Measurements from ENCODE around the gene COX7A2. TPM values are rescaled to one million over a fixed set of nuclear protein-coding genes. Genes with fewer than 3 reads are reported as not detected.
A peak's percentile ranks its signal among the peaks of the same experiment; 100 is the strongest.

The COX7A2 gene
- total and polyA plus RNA-seq, 10 of the 15 experiments (the other 5 are each of a cell fraction or from before 2014, with no cell fraction given) = 199 to 1,834 (median 576) TPM

- intact Hi-C loops (cut with micrococcal nuclease; ENCODE audit: unreplicated experiment) = no loop called here
- CTCF ChIA-PET = interaction anchor here (0.7 kb wide), 1 partner anchor 23 kb away, joined by 3 read pairs; no protein-coding TSS in a partner anchor
- in situ Hi-C loops (cut with MboI) = no loop called here
Observed at GRCh38 chr6:75290136-75290945, 46.7 kb upstream of the COX7A2 start.

DNA sequence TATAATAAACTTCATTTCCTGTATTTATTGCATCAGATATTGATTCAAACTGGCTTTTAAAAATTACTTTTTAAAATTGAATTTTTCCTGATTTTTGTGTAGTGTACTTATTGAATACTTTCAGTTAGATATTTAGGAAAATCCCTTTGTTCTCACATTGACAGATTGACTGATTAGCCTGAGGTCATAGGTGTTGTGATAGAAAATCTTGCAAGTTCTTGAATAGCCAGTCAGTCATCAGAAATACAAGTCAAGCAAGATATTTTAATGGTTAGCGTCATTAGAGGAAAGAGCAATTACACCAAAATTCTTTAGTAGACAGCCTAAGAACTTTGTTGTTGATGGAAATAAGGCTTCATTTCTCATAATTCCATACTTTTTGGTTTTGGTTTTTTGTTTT lies 44.4 kb upstream of the COX7A2 start:
- Histone ChIP-seq H3K4me2 (ENCODE audit: control insufficient read depth, insufficient read depth) (peak overlapping the region; percentile 52), H3K27ac (ENCODE audit: control insufficient read depth, insufficient read depth) (no peak overlapping the region; the same call in none of the 2 replicates), H3K9me3 (replicated peaks; ENCODE audit: control insufficient read depth, insufficient read depth, low read length) (no peaks in the 10 kb centered on the region), H3K9ac (ENCODE audit: control insufficient read depth, insufficient read depth, low read length) (no peak overlapping the region), H3K4me3 (no peak overlapping the region), H2AFZ (ENCODE audit: control insufficient read depth, low read depth, low read length) (no peak overlapping the region), H3K36me3 (ENCODE audit: control insufficient read depth in 2 of 2, insufficient read depth in 2 of 2, low read length in 1 of 2) (0 out of 4 replicates have a peak, but pooled peaks cover 0 to 3% of the 10 kb centered on the region in 2 experiments), H3K4me1 (ENCODE audit: control insufficient read depth, insufficient read depth, low read length) (no peaks in the 10 kb centered on the region), H4K20me1 (ENCODE audit: control insufficient read depth, insufficient read depth) (no peaks in the 10 kb centered on the region), H3K79me2 (ENCODE audit: control insufficient read depth, insufficient read depth, low read length) (peaks cover 51% of the 10 kb centered on the region), H3K27me3 (replicated peaks in 1 of 2; ENCODE audit: control insufficient read depth in 2 of 2, insufficient read depth in 2 of 2, low read length in 1 of 2) (no peaks in the 10 kb centered on the region)
- TF ChIP-seq NR2F1 (conservative IDR thresholded peaks at IDR 0.05) (peak; percentile 80), PKNOX1 (IDR thresholded peaks at IDR 0.05) (peak; percentile 61), SMAD5 (IDR thresholded peaks at IDR 0.05; ENCODE audit: low read depth) (no peak)
- WGBS (ENCODE audit: insufficient coverage, insufficient replicate concordance, low lambda C conversion rate, missing lambda C conversion rate) = 100% methylated on average over 1 of the region's 1 CpG
- POLR2A ChIA-PET = no interaction called here
- SMC1A ChIA-PET (ENCODE audit: uncharacterized antibody, unreplicated experiment) = interaction anchor here (1.0 to 12.7 kb wide), 3 partner anchors 9 to 21 kb away, joined by 3 to 196 read pairs (median 5); no protein-coding TSS in a partner anchor
- in situ Hi-C loops (cut with MboI) (loop anchor here (10.0 kb wide), 1 partner anchor 467 kb away; no protein-coding TSS in a partner anchor), intact Hi-C loops (cut with micrococcal nuclease; ENCODE audit: unreplicated experiment) (no loop called here)
- no TSS peak for BruUV-seq (replicated peaks)
- FAIRE-seq (no peak), DNase-seq (ENCODE audit: low read depth, low spot score) (no peak), ATAC-seq (no peak)
- CTCF ChIA-PET = no interaction called here
- RAD21 ChIA-PET (ENCODE audit: unreplicated experiment) = interaction anchor here (1.1 to 1.9 kb wide), 2 partner anchors 9 to 20 kb away, joined by 3 to 5 read pairs; no protein-coding TSS in a partner anchor

More at GRCh38 chr6:75290136-75290945, 46.7 kb upstream of the COX7A2 start:
- ChIA-PET SMC1A (ENCODE audit: uncharacterized antibody, unreplicated experiment) (interaction anchor here (1.0 to 1.2 kb wide), 2 partner anchors 11 to 23 kb away, joined by 3 read pairs; no protein-coding TSS in a partner anchor), POLR2A (no interaction called here), RAD21 (ENCODE audit: unreplicated experiment) (interaction anchor here (1.2 kb wide), 1 partner anchor 22 kb away, joined by 3 read pairs; no protein-coding TSS in a partner anchor)
- TF ChIP-seq BMI1 (IDR thresholded peaks at IDR 0.05; ENCODE audit: borderline replicate concordance) = 0 out of 2 replicates have a peak, but pooled peaks have one; percentile 36
- TF ChIP-seq RUNX3 (IDR thresholded peaks at IDR 0.05; ENCODE audit: low read length) = no peak
- H3K9me3 ChIP-seq (replicated peaks; ENCODE audit: control insufficient read depth, insufficient read depth, low read length) = no peaks in the 10 kb centered on the region
- H3K4me1 ChIP-seq (ENCODE audit: control insufficient read depth, insufficient read depth, low read length) = no peaks in the 10 kb centered on the region
- H3K36me3 ChIP-seq (ENCODE audit: control insufficient read depth in 2 of 2, insufficient read depth in 2 of 2, low read length in 1 of 2) = 0 out of 4 replicates have a peak, but pooled peaks cover 0 to 3% of the 10 kb centered on the region in 2 experiments
- DNase-seq (ENCODE audit: low read depth, low spot score) = no peak
- no peak overlapping the region for H3K4me3 ChIP-seq
- H2AFZ ChIP-seq (ENCODE audit: control insufficient read depth, low read depth, low read length) = no peak overlapping the region
- no TSS peak for BruUV-seq (replicated peaks)
- H4K20me1 ChIP-seq (ENCODE audit: control insufficient read depth, insufficient read depth) = no peaks in the 10 kb centered on the region
- H3K79me2 ChIP-seq (ENCODE audit: control insufficient read depth, insufficient read depth, low read length) = peaks cover 31% of the 10 kb centered on the region
- FAIRE-seq = no peak
- H3K27ac ChIP-seq (ENCODE audit: control insufficient read depth, insufficient read depth) = no peak overlapping the region
- no peaks in the 10 kb centered on the region for H3K27me3 ChIP-seq (replicated peaks in 1 of 2; ENCODE audit: control insufficient read depth in 2 of 2, insufficient read depth in 2 of 2, low read length in 1 of 2)
- H3K9ac ChIP-seq (ENCODE audit: control insufficient read depth, insufficient read depth, low read length) = no peak overlapping the region
- no peak for ATAC-seq
- no peak overlapping the region for H3K4me2 ChIP-seq (ENCODE audit: control insufficient read depth, insufficient read depth)
- WGBS (ENCODE audit: insufficient coverage, insufficient replicate concordance, low lambda C conversion rate, missing lambda C conversion rate) = 96% methylated on average over 7 of the region's 7 CpGs

Measured in GM12878 (cell line).